HG02798 (cell line): ENCODE results near the gene PDE7B.
"Not testable (repeated sequence)": the region's sequence is repeated elsewhere in the genome, so short reads cannot be mapped to it uniquely, and the experiment has no call there.

ENCODE experiments used
- ATAC-seq: cut with Tn5 transposase; IDR thresholded peaks from one replicate; pipeline ENCODE4 v1.9.1; 2021; ENCODE audit warnings: mild to moderate bottlenecking; ENCODE audit not compliant: unreplicated experiment, poor library complexity

Gene PDE7B

GRCh38 chr6:136090929-136091328 is 239.4 kb downstream of the PDE7B start:
- ATAC-seq = no peak

- no peak for ATAC-seq
Measured at GRCh38 chr6:136092897-136093296, 241.4 kb downstream of the PDE7B start.

GRCh38 chr6:136093835-136094234 is 242.3 kb downstream of the PDE7B start:
- no peak for ATAC-seq

GRCh38 chr6:136094812-136095211 is 243.3 kb downstream of the PDE7B start:
- no peak for ATAC-seq

- ATAC-seq = no peak
Measured at GRCh38 chr6:136095986-136096385, 244.5 kb downstream of the PDE7B start.

- ATAC-seq = no peak
Measured at GRCh38 chr6:136102991-136103688, 251.6 kb downstream of the PDE7B start.

GRCh38 chr6:136103763-136104311 is 252.3 kb downstream of the PDE7B start:
- no peak for ATAC-seq

- no peak for ATAC-seq
Measured at GRCh38 chr6:136104556-136104955, 253.1 kb downstream of the PDE7B start.

- not testable (repeated sequence) for ATAC-seq
Measured at GRCh38 chr6:136105797-136106196, 254.3 kb downstream of the PDE7B start.

- no peak for ATAC-seq
Measured at GRCh38 chr6:136108361-136108945, 257.0 kb downstream of the PDE7B start.

- ATAC-seq = no peak
Measured at GRCh38 chr6:136111831-136112230, 260.3 kb downstream of the PDE7B start.

GRCh38 chr6:136112262-136112661 is 260.8 kb downstream of the PDE7B start:
- ATAC-seq = no peak

GRCh38 chr6:136113736-136114173 is 262.3 kb downstream of the PDE7B start:
- ATAC-seq = no peak

GRCh38 chr6:136114661-136115060 is 263.2 kb downstream of the PDE7B start:
- ATAC-seq = no peak

- no peak for ATAC-seq
Measured at GRCh38 chr6:136115941-136116340, 264.4 kb downstream of the PDE7B start.

- no peak for ATAC-seq
Measured at GRCh38 chr6:136117081-136117480, 265.6 kb downstream of the PDE7B start.

GRCh38 chr6:136118787-136119186 is 267.3 kb downstream of the PDE7B start:
- no peak for ATAC-seq

- no peak for ATAC-seq
Measured at GRCh38 chr6:136123468-136123867, 272.0 kb downstream of the PDE7B start.

- no peak for ATAC-seq
Measured at GRCh38 chr6:136125585-136125984, 274.1 kb downstream of the PDE7B start.

GRCh38 chr6:136127873-136128272 is 276.4 kb downstream of the PDE7B start:
- ATAC-seq = no peak

GRCh38 chr6:136129365-136129764 is 277.9 kb downstream of the PDE7B start:
- no peak for ATAC-seq

GRCh38 chr6:136134268-136134667 is 282.8 kb downstream of the PDE7B start:
- ATAC-seq = no peak
